ENCODE data around the gene SPINT2.

SPINT2 gene

GRCh38 chr19:38267761-38268483 is 3.5 kb downstream of the SPINT2 start:
- H3K27me3 ChIP-seq (ENCODE audit: control insufficient read depth in 1 of 2, insufficient read depth in 2 of 2, low read length in 2 of 2) = no peaks in the 10 kb centered on the region
- peak overlapping the region; percentile 26 for H3K27ac ChIP-seq (ENCODE audit: low read depth, low read length)
- peak overlapping the region; percentile 70 to 90 for H3K4me3 ChIP-seq (ENCODE audit: low read depth in 1 of 2, low read length in 2 of 2)
- H3K9me3 ChIP-seq (ENCODE audit: control insufficient read depth in 1 of 2, low read length in 2 of 2) = no peaks in the 10 kb centered on the region
- H3K36me3 ChIP-seq (ENCODE audit: control insufficient read depth in 1 of 2, insufficient read depth in 2 of 2, low read length in 2 of 2) = no peaks in the 10 kb centered on the region
- H3K9ac ChIP-seq (ENCODE audit: low read depth in 1 of 2, low read length in 2 of 2) = peak overlapping the region; percentile 68 to 73
- H3K4me1 ChIP-seq (ENCODE audit: control insufficient read depth in 1 of 2, insufficient read depth in 2 of 2, low read length in 2 of 2) = peaks cover 35 to 53% of the 10 kb centered on the region in 2 donors

- peaks cover 40 to 55% of the 10 kb centered on the region in 2 donors for H3K4me1 ChIP-seq (ENCODE audit: control insufficient read depth in 1 of 2, insufficient read depth in 2 of 2, low read length in 2 of 2)
Observed at GRCh38 chr19:38268539-38268938, 4.2 kb downstream of the SPINT2 start.

GRCh38 chr19:38270587-38271167 is 6.3 kb downstream of the SPINT2 start:
- Histone ChIP-seq H3K9ac (ENCODE audit: low read depth in 1 of 2, low read length in 2 of 2) (no peak overlapping the region), H3K4me3 (ENCODE audit: low read depth in 1 of 2, low read length in 2 of 2) (no peak overlapping the region), H3K4me1 (ENCODE audit: control insufficient read depth in 1 of 2, insufficient read depth in 2 of 2, low read length in 2 of 2) (peaks cover 54 to 61% of the 10 kb centered on the region in 2 donors), H3K27me3 (ENCODE audit: control insufficient read depth in 1 of 2, insufficient read depth in 2 of 2, low read length in 2 of 2) (no peaks in the 10 kb centered on the region), H3K9me3 (ENCODE audit: control insufficient read depth in 1 of 2, low read length in 2 of 2) (no peaks in the 10 kb centered on the region), H3K36me3 (ENCODE audit: control insufficient read depth in 1 of 2, insufficient read depth in 2 of 2, low read length in 2 of 2) (no peaks in the 10 kb centered on the region), H3K27ac (ENCODE audit: low read depth, low read length) (no peak overlapping the region)

More at GRCh38 chr19:38268539-38268938, 4.2 kb downstream of the SPINT2 start:
- peak overlapping the region; percentile 58 to 68 for H3K9ac ChIP-seq (ENCODE audit: low read depth in 1 of 2, low read length in 2 of 2)
- H3K36me3 ChIP-seq (ENCODE audit: control insufficient read depth in 1 of 2, insufficient read depth in 2 of 2, low read length in 2 of 2) = no peaks in the 10 kb centered on the region
- H3K4me3 ChIP-seq (ENCODE audit: low read depth in 1 of 2, low read length in 2 of 2) = peak overlapping the region; percentile 70 to 90
- H3K27ac ChIP-seq (ENCODE audit: low read depth, low read length) = peak overlapping the region; percentile 26
- H3K9me3 ChIP-seq (ENCODE audit: control insufficient read depth in 1 of 2, low read length in 2 of 2) = no peaks in the 10 kb centered on the region
- H3K27me3 ChIP-seq (ENCODE audit: control insufficient read depth in 1 of 2, insufficient read depth in 2 of 2, low read length in 2 of 2) = no peaks in the 10 kb centered on the region

- Histone ChIP-seq H3K27ac (ENCODE audit: low read depth, low read length) (peak overlapping the region; percentile 54), H3K27me3 (ENCODE audit: control insufficient read depth in 1 of 2, insufficient read depth in 2 of 2, low read length in 2 of 2) (no peaks in the 10 kb centered on the region), H3K4me3 (ENCODE audit: low read depth in 1 of 2, low read length in 2 of 2) (peak overlapping the region in 1 of 2 donors; percentile 35), H3K9me3 (ENCODE audit: control insufficient read depth in 1 of 2, low read length in 2 of 2) (no peaks in the 10 kb centered on the region), H3K4me1 (ENCODE audit: control insufficient read depth in 1 of 2, insufficient read depth in 2 of 2, low read length in 2 of 2) (peaks cover 54 to 63% of the 10 kb centered on the region in 2 donors), H3K9ac (ENCODE audit: low read depth in 1 of 2, low read length in 2 of 2) (no peak overlapping the region), H3K36me3 (ENCODE audit: control insufficient read depth in 1 of 2, insufficient read depth in 2 of 2, low read length in 2 of 2) (no peaks in the 10 kb centered on the region)
Observed at GRCh38 chr19:38273499-38273898, 9.1 kb downstream of the SPINT2 start.

GRCh38 chr19:38274739-38275138 is 10.4 kb downstream of the SPINT2 start:
- no peaks in the 10 kb centered on the region for H3K27me3 ChIP-seq (ENCODE audit: control insufficient read depth in 1 of 2, insufficient read depth in 2 of 2, low read length in 2 of 2)
- no peak overlapping the region for H3K4me3 ChIP-seq (ENCODE audit: low read depth in 1 of 2, low read length in 2 of 2)
- H3K36me3 ChIP-seq (ENCODE audit: control insufficient read depth in 1 of 2, insufficient read depth in 2 of 2, low read length in 2 of 2) = peaks cover 0 to 3% of the 10 kb centered on the region in 2 donors
- no peaks in the 10 kb centered on the region for H3K9me3 ChIP-seq (ENCODE audit: control insufficient read depth in 1 of 2, low read length in 2 of 2)
- H3K4me1 ChIP-seq (ENCODE audit: control insufficient read depth in 1 of 2, insufficient read depth in 2 of 2, low read length in 2 of 2) = peaks cover 57 to 58% of the 10 kb centered on the region in 2 donors
- H3K27ac ChIP-seq (ENCODE audit: low read depth, low read length) = no peak overlapping the region
- no peak overlapping the region for H3K9ac ChIP-seq (ENCODE audit: low read depth in 1 of 2, low read length in 2 of 2)

- Histone ChIP-seq H3K36me3 (ENCODE audit: control insufficient read depth in 1 of 2, insufficient read depth in 2 of 2, low read length in 2 of 2) (peaks cover 6 to 9% of the 10 kb centered on the region in 2 donors), H3K4me1 (ENCODE audit: control insufficient read depth in 1 of 2, insufficient read depth in 2 of 2, low read length in 2 of 2) (peaks cover 49 to 56% of the 10 kb centered on the region in 2 donors), H3K9me3 (ENCODE audit: control insufficient read depth in 1 of 2, low read length in 2 of 2) (no peaks in the 10 kb centered on the region), H3K9ac (ENCODE audit: low read depth in 1 of 2, low read length in 2 of 2) (no peak overlapping the region), H3K27ac (ENCODE audit: low read depth, low read length) (no peak overlapping the region), H3K4me3 (ENCODE audit: low read depth in 1 of 2, low read length in 2 of 2) (no peak overlapping the region), H3K27me3 (ENCODE audit: control insufficient read depth in 1 of 2, insufficient read depth in 2 of 2, low read length in 2 of 2) (no peaks in the 10 kb centered on the region)
Observed at GRCh38 chr19:38276942-38277517, 12.7 kb downstream of the SPINT2 start.

- H3K9me3 ChIP-seq (ENCODE audit: control insufficient read depth in 1 of 2, low read length in 2 of 2) = no peaks in the 10 kb centered on the region
- no peak overlapping the region for H3K4me3 ChIP-seq (ENCODE audit: low read depth in 1 of 2, low read length in 2 of 2)
- no peaks in the 10 kb centered on the region for H3K27me3 ChIP-seq (ENCODE audit: control insufficient read depth in 1 of 2, insufficient read depth in 2 of 2, low read length in 2 of 2)
- H3K27ac ChIP-seq (ENCODE audit: low read depth, low read length) = no peak overlapping the region
- peaks cover 45 to 55% of the 10 kb centered on the region in 2 donors for H3K4me1 ChIP-seq (ENCODE audit: control insufficient read depth in 1 of 2, insufficient read depth in 2 of 2, low read length in 2 of 2)
- peaks cover 6 to 9% of the 10 kb centered on the region in 2 donors for H3K36me3 ChIP-seq (ENCODE audit: control insufficient read depth in 1 of 2, insufficient read depth in 2 of 2, low read length in 2 of 2)
- H3K9ac ChIP-seq (ENCODE audit: low read depth in 1 of 2, low read length in 2 of 2) = no peak overlapping the region
Observed at GRCh38 chr19:38277549-38277948, 13.2 kb downstream of the SPINT2 start.

- Histone ChIP-seq H3K4me1 (ENCODE audit: control insufficient read depth in 1 of 2, insufficient read depth in 2 of 2, low read length in 2 of 2) (peaks cover 40 to 53% of the 10 kb centered on the region in 2 donors), H3K36me3 (ENCODE audit: control insufficient read depth in 1 of 2, insufficient read depth in 2 of 2, low read length in 2 of 2) (peaks cover 6 to 9% of the 10 kb centered on the region in 2 donors), H3K9ac (ENCODE audit: low read depth in 1 of 2, low read length in 2 of 2) (peak overlapping the region in 1 of 2 donors; percentile 22), H3K27me3 (ENCODE audit: control insufficient read depth in 1 of 2, insufficient read depth in 2 of 2, low read length in 2 of 2) (no peaks in the 10 kb centered on the region), H3K4me3 (ENCODE audit: low read depth in 1 of 2, low read length in 2 of 2) (no peak overlapping the region), H3K9me3 (ENCODE audit: control insufficient read depth in 1 of 2, low read length in 2 of 2) (no peaks in the 10 kb centered on the region), H3K27ac (ENCODE audit: low read depth, low read length) (peak overlapping the region; percentile 13)
Observed at GRCh38 chr19:38277969-38278680, 13.8 kb downstream of the SPINT2 start.

- Histone ChIP-seq H3K27me3 (ENCODE audit: control insufficient read depth in 1 of 2, insufficient read depth in 2 of 2, low read length in 2 of 2) (no peaks in the 10 kb centered on the region), H3K4me1 (ENCODE audit: control insufficient read depth in 1 of 2, insufficient read depth in 2 of 2, low read length in 2 of 2) (peaks cover 34 to 47% of the 10 kb centered on the region in 2 donors), H3K27ac (ENCODE audit: low read depth, low read length) (peak overlapping the region; percentile 13), H3K4me3 (ENCODE audit: low read depth in 1 of 2, low read length in 2 of 2) (no peak overlapping the region), H3K36me3 (ENCODE audit: control insufficient read depth in 1 of 2, insufficient read depth in 2 of 2, low read length in 2 of 2) (peaks cover 9 to 13% of the 10 kb centered on the region in 2 donors), H3K9me3 (ENCODE audit: control insufficient read depth in 1 of 2, low read length in 2 of 2) (no peaks in the 10 kb centered on the region), H3K9ac (ENCODE audit: low read depth in 1 of 2, low read length in 2 of 2) (no peak overlapping the region)
Observed at GRCh38 chr19:38278751-38279150, 14.4 kb downstream of the SPINT2 start.

Measured in duodenal mucosa (tissue), 2 donors.